H9 (cell line): ENCODE measurements around the gene CLEC17A. TPM values are rescaled to one million over a fixed set of nuclear protein-coding genes. Genes with fewer than 3 reads are reported as not detected.

Source experiments
- DNase-seq: peaks from one replicate; pipeline ENCODE4 v3.0.0-alpha.2; 2017
- H2AFZ ChIP-seq: one replicate; pipeline ENCODE4 v1.6.1; 2013; ENCODE audit warnings: mild to moderate bottlenecking, low read length, control low read depth, moderate library complexity
- H2AK5ac ChIP-seq: 2 replicates; pipeline ENCODE4 v1.6.1; 2013; ENCODE audit warnings: low read length, control low read depth, mixed read lengths; ENCODE audit not compliant: insufficient read length
- H2BK120ac ChIP-seq: one replicate; pipeline ENCODE4 v1.6.1; 2013; ENCODE audit warnings: low read depth, mild to moderate bottlenecking, low read length, control low read depth, inconsistent platforms; ENCODE audit not compliant: poor library complexity, severe bottlenecking
- H2BK12ac ChIP-seq: 2 replicates; pipeline ENCODE4 v1.6.1; 2013; ENCODE audit warnings: low read length, control low read depth, mixed read lengths, low read depth; ENCODE audit not compliant: insufficient read length
- H2BK15ac ChIP-seq: 2 replicates; pipeline ENCODE4 v1.6.1; 2013; ENCODE audit warnings: low read depth, low read length, control low read depth
- H2BK20ac ChIP-seq: one replicate; pipeline ENCODE4 v1.6.1; 2013; ENCODE audit warnings: low read depth, mild to moderate bottlenecking, low read length, control low read depth, inconsistent platforms; ENCODE audit not compliant: poor library complexity, severe bottlenecking
- H2BK5ac ChIP-seq: 2 replicates; pipeline ENCODE4 v1.6.1; 2013; ENCODE audit warnings: low read length, control low read depth, mixed read lengths; ENCODE audit not compliant: insufficient read length
- H3K14ac ChIP-seq: 2 replicates; pipeline ENCODE4 v1.6.1; 2013; ENCODE audit warnings: low read length, control low read depth; ENCODE audit not compliant: insufficient read depth
- H3K18ac ChIP-seq: 2 replicates; pipeline ENCODE4 v1.6.1; 2013; ENCODE audit warnings: low read depth, mild to moderate bottlenecking, mixed read lengths, low read length, control low read depth; ENCODE audit not compliant: insufficient read length
- H3K23ac ChIP-seq: 2 replicates; pipeline ENCODE4 v1.6.1; 2013; ENCODE audit warnings: low read length, control low read depth, mixed read lengths, low read depth; ENCODE audit not compliant: insufficient read length
- H3K23me2 ChIP-seq: 2 replicates; pipeline ENCODE4 v1.6.1; 2013; ENCODE audit warnings: low read depth, mild to moderate bottlenecking, mixed read lengths, low read length, control low read depth; ENCODE audit not compliant: insufficient read length, poor library complexity, severe bottlenecking
- H3K27ac ChIP-seq: 2 replicates; pipeline ENCODE4 v1.5.1; 2013; ENCODE audit warnings: low read length, control low read depth, mixed read lengths, low read depth; ENCODE audit not compliant: insufficient read length
- H3K27me3 ChIP-seq: 2 replicates; pipeline ENCODE4 v1.6.1; 2013; ENCODE audit warnings: low read length, control low read depth, inconsistent platforms; ENCODE audit not compliant: insufficient read depth
- H3K4ac ChIP-seq: 2 replicates; pipeline ENCODE4 v1.6.1; 2013; ENCODE audit warnings: low read depth, mild to moderate bottlenecking, control low read depth, inconsistent platforms, low read length, moderate library complexity
- H3K4me1 ChIP-seq: 2 replicates; pipeline ENCODE4 v1.6.1; 2013; ENCODE audit warnings: low read length, control low read depth, inconsistent platforms; ENCODE audit not compliant: insufficient read depth
- H3K4me2 ChIP-seq: 2 replicates; pipeline ENCODE4 v1.6.1; 2013; ENCODE audit warnings: low read length, control low read depth, mixed read lengths; ENCODE audit not compliant: insufficient read length, insufficient read depth
- H3K56ac ChIP-seq: 2 replicates; pipeline ENCODE4 v1.6.1; 2013; ENCODE audit warnings: low read depth, mild to moderate bottlenecking, mixed read lengths, low read length, control low read depth; ENCODE audit not compliant: insufficient read length
- H3K79me1 ChIP-seq: 2 replicates; pipeline ENCODE4 v1.6.1; 2013; ENCODE audit warnings: low read depth, mild to moderate bottlenecking, moderate library complexity, low read length, control low read depth, inconsistent platforms; ENCODE audit not compliant: insufficient read depth, poor library complexity, severe bottlenecking
- H3K79me2 ChIP-seq: 2 replicates; pipeline ENCODE4 v1.6.1; 2013; ENCODE audit warnings: low read length, control low read depth, inconsistent platforms; ENCODE audit not compliant: insufficient read depth
- H3K9ac ChIP-seq: 2 replicates; pipeline ENCODE4 v1.6.1; 2013; ENCODE audit warnings: low read length, control low read depth, mixed read lengths; ENCODE audit not compliant: insufficient read length; ENCODE audit errors: extremely low read depth
- H3K9me3 ChIP-seq: one replicate; pipeline ENCODE4 v1.6.1; 2013; ENCODE audit warnings: low read depth, low read length, inconsistent platforms; ENCODE audit not compliant: control insufficient read depth
- H3T11ph ChIP-seq: one replicate; pipeline ENCODE4 v1.6.1; 2013; ENCODE audit warnings: mild to moderate bottlenecking, low read length, control low read depth, inconsistent platforms
- H4K20me1 ChIP-seq: one replicate; pipeline ENCODE4 v1.6.1; 2013; ENCODE audit not compliant: control insufficient read depth, insufficient read length, insufficient read depth
- H4K5ac ChIP-seq: 2 replicates; pipeline ENCODE4 v1.6.1; 2013; ENCODE audit warnings: low read depth, mild to moderate bottlenecking, mixed read lengths, low read length, control low read depth; ENCODE audit not compliant: insufficient read length
- H4K8ac ChIP-seq: replicated peaks from 2 replicates; pipeline ENCODE4 v1.6.1; 2013; ENCODE audit warnings: low read length, control low read depth, mixed read lengths, low read depth; ENCODE audit not compliant: insufficient read length
- H4K91ac ChIP-seq: 2 replicates; pipeline ENCODE4 v1.6.1; 2013; ENCODE audit warnings: low read depth, mild to moderate bottlenecking, moderate library complexity, mixed read lengths, low read length, control low read depth; ENCODE audit not compliant: insufficient read length
- H3K27ac Mint-ChIP-seq, 3 experiments: 2 replicates in 2 of 3; 3 replicates in 1 of 3; pipeline ENCODE4 v1.8.0; 2020 to 2021; ENCODE audit warnings: mixed read lengths in 3 of 3, mild to moderate bottlenecking in 1 of 3, moderate library complexity in 1 of 3
- H3K27me3 Mint-ChIP-seq: 2 replicates; pipeline ENCODE4 v1.8.0; 2021; ENCODE audit warnings: low read depth, mild to moderate bottlenecking, moderate library complexity, mixed read lengths
- H3K36me3 Mint-ChIP-seq, 3 experiments: 2 replicates in 2 of 3; 3 replicates in 1 of 3; pipeline ENCODE4 v1.8.0; 2020 to 2021; ENCODE audit warnings: low read depth in 3 of 3, mixed read lengths in 3 of 3; ENCODE audit not compliant: insufficient read depth in 1 of 3
- H3K4me1 Mint-ChIP-seq, 2 experiments: 2 replicates each; pipeline ENCODE4 v1.8.0; 2020; ENCODE audit warnings: mixed read lengths in 2 of 2
- H3K4me3 Mint-ChIP-seq, 2 experiments: 2 replicates in 1 of 2; 3 replicates in 1 of 2; pipeline ENCODE4 v1.8.0; 2020 to 2021; ENCODE audit warnings: mild to moderate bottlenecking in 2 of 2, mixed read lengths in 2 of 2, moderate library complexity in 1 of 2
- H3K9me3 Mint-ChIP-seq, 2 experiments: 2 replicates in 1 of 2; 3 replicates in 1 of 2; pipeline ENCODE4 v1.8.0; 2020; ENCODE audit warnings: mild to moderate bottlenecking in 2 of 2, mixed read lengths in 2 of 2, moderate library complexity in 1 of 2
- CTCF ChIP-seq: fragments of 200-600 bp; sonication (generic); conservative IDR thresholded peaks from 3 replicates; pipeline ENCODE4 v1.8.0; 2021; ENCODE audit warnings: antibody characterized with exemption, mild to moderate bottlenecking
- WGBS: extraction: QIAGEN DNeasy Blood & Tissue Kit; methylation state at CpG from one replicate; pipeline ENCODE4 v1.1.7; 2013; ENCODE audit warnings: missing lambda C conversion rate, low lambda C conversion rate, mixed read lengths; ENCODE audit not compliant: insufficient read length; ENCODE audit errors: extremely low coverage; 5-methylcytosine and 5-hydroxymethylcytosine counted together
- total RNA-seq: library from RNA; stranded (reverse); gene quantifications from 2 replicates; pipeline ENCODE4 v1.2.1, GENCODE V29; 2021

The CLEC17A gene
- total RNA-seq, 1 experiment from 2014 or later: not detected

- H3K9me3 Mint-ChIP-seq: no peaks in the 10 kb centered on the region
- no peak overlapping the region for H3K23ac ChIP-seq
- H3T11ph ChIP-seq: no peak overlapping the region
- H2BK20ac ChIP-seq: no peak overlapping the region
- H4K8ac ChIP-seq: no peak overlapping the region
- H3K4me1 ChIP-seq: no peaks in the 10 kb centered on the region; the same call in 1 of the 2 replicates
- no peak overlapping the region for H2BK120ac ChIP-seq
- H3K4me1 Mint-ChIP-seq: peaks cover 25 to 41% of the 10 kb centered on the region in 2 experiments
- H3K14ac ChIP-seq: no peak overlapping the region
- no peak overlapping the region for H2BK12ac ChIP-seq
- H3K27me3 ChIP-seq: no peaks in the 10 kb centered on the region
- H3K4me2 ChIP-seq: no peak overlapping the region
- peaks cover 1% of the 10 kb centered on the region for H3K23me2 ChIP-seq
- no peak overlapping the region for H3K27ac Mint-ChIP-seq
- no peak overlapping the region for H2BK5ac ChIP-seq
- peaks cover 2% of the 10 kb centered on the region for H3K79me1 ChIP-seq
- no peak overlapping the region for H3K56ac ChIP-seq
- peaks cover 7% of the 10 kb centered on the region; the same call in 1 of the 2 replicates for H3K79me2 ChIP-seq
- no peak overlapping the region for H3K9ac ChIP-seq
- no peak overlapping the region for H4K91ac ChIP-seq
- H2BK15ac ChIP-seq: no peak overlapping the region
- no peak for TF ChIP-seq CTCF
- H3K36me3 Mint-ChIP-seq: peaks cover 11 to 27% (median 13%) of the 10 kb centered on the region in 3 experiments; a peak in 6 of 7 replicates
- H3K27ac ChIP-seq: no peak overlapping the region
- H3K4ac ChIP-seq: no peak overlapping the region
- no peak overlapping the region for H3K4me3 Mint-ChIP-seq
- no peak overlapping the region for H4K5ac ChIP-seq
- H2AK5ac ChIP-seq: no peak overlapping the region
- no peak overlapping the region for H2AFZ ChIP-seq
- H3K18ac ChIP-seq: no peak overlapping the region
- no CpG with 5 or more reads among the region's 31 CpGs for WGBS
- DNase-seq: no peak
- no peaks in the 10 kb centered on the region for H4K20me1 ChIP-seq
- no peaks in the 10 kb centered on the region for H3K9me3 ChIP-seq
- no peaks in the 10 kb centered on the region for H3K27me3 Mint-ChIP-seq
Measured at GRCh38 chr19:14565765-14566711, 16.8 kb upstream of the CLEC17A start.
